Measurements from ENCODE around the gene ELOVL7.

The ELOVL7 gene

GRCh38 chr5:60852317-60852716 lies 8.2 kb upstream of the ELOVL7 start:
- no peak for DNase-seq (ENCODE audit: low read depth)
- TF ChIP-seq CTCF (IDR thresholded peaks at IDR 0.05; ENCODE audit: control insufficient read depth, insufficient read depth, low read depth, low read length, missing control alignments): no peak

GRCh38 chr5:60851626-60852025 lies 7.6 kb upstream of the ELOVL7 start:
- no peak for TF ChIP-seq CTCF (IDR thresholded peaks at IDR 0.05; ENCODE audit: control insufficient read depth, insufficient read depth, low read depth, low read length, missing control alignments)
- H3K4me3 ChIP-seq (ENCODE audit: control insufficient read depth, low read depth, low read length): no peak overlapping the region
- DNase-seq (ENCODE audit: low read depth): no peak

More at GRCh38 chr5:60852317-60852716, 8.2 kb upstream of the ELOVL7 start:
- no peak overlapping the region for H3K4me3 ChIP-seq (ENCODE audit: control insufficient read depth, low read depth, low read length)

- no peak for DNase-seq (ENCODE audit: low read depth)
- TF ChIP-seq CTCF (IDR thresholded peaks at IDR 0.05; ENCODE audit: control insufficient read depth, insufficient read depth, low read depth, low read length, missing control alignments): no peak
- no peak overlapping the region for H3K4me3 ChIP-seq (ENCODE audit: control insufficient read depth, low read depth, low read length)
Measured at GRCh38 chr5:60846298-60846697, 2.2 kb upstream of the ELOVL7 start.

- no peak for DNase-seq (ENCODE audit: low read depth)
- no peak for TF ChIP-seq CTCF (IDR thresholded peaks at IDR 0.05; ENCODE audit: control insufficient read depth, insufficient read depth, low read depth, low read length, missing control alignments)
- peak overlapping the region; percentile 45 for H3K4me3 ChIP-seq (ENCODE audit: control insufficient read depth, low read depth, low read length)
Measured at GRCh38 chr5:60843386-60843935, 608 bp downstream of the ELOVL7 start.

- no peak for DNase-seq (ENCODE audit: low read depth)
- H3K4me3 ChIP-seq (ENCODE audit: control insufficient read depth, low read depth, low read length): no peak overlapping the region; the same call in 1 of the 2 replicates
Measured at GRCh38 chr5:60842871-60843385, 1.1 kb downstream of the ELOVL7 start.

GRCh38 chr5:60841361-60841760 lies 2.7 kb downstream of the ELOVL7 start:
- no peak for TF ChIP-seq CTCF (IDR thresholded peaks at IDR 0.05; ENCODE audit: control insufficient read depth, insufficient read depth, low read depth, low read length, missing control alignments)
- DNase-seq (ENCODE audit: low read depth): no peak
- H3K4me3 ChIP-seq (ENCODE audit: control insufficient read depth, low read depth, low read length): no peak overlapping the region

More at GRCh38 chr5:60842871-60843385, 1.1 kb downstream of the ELOVL7 start:
- no peak for TF ChIP-seq CTCF (IDR thresholded peaks at IDR 0.05; ENCODE audit: control insufficient read depth, insufficient read depth, low read depth, low read length, missing control alignments)
